RWPE2 (cell line): ENCODE results near the gene ORC6.

Source experiments
- ATAC-seq: fragments of 200-7000 bp; cut with Tn5 transposase; 3 replicates; pipeline ENCODE4 v1.9.1; 2021; ENCODE audit warnings: low read depth
- DNase-seq: peaks from one replicate; pipeline ENCODE4 v3.0.0-alpha.2; 2020; ENCODE audit warnings: low spot score
- H3K27ac ChIP-seq: fragments of 450-650 bp; 2 replicates; pipeline ENCODE4 v1.5.1; 2017; ENCODE audit warnings: mild to moderate bottlenecking; ENCODE audit not compliant: poor library complexity, severe bottlenecking
- H3K27me3 ChIP-seq: fragments of 250-450 bp; sonication (Bioruptor Pico); 2 replicates; pipeline ENCODE4 v1.5.1; 2021; ENCODE audit warnings: mild to moderate bottlenecking, moderate library complexity; ENCODE audit not compliant: insufficient read depth, poor library complexity, severe bottlenecking
- H3K36me3 ChIP-seq: fragments of 250-450 bp; sonication (Bioruptor Pico); 2 replicates; pipeline ENCODE4 v1.5.1; 2020; ENCODE audit warnings: low read depth, mild to moderate bottlenecking, moderate library complexity
- H3K4me1 ChIP-seq: fragments of 250-450 bp; sonication (Bioruptor Pico); 2 replicates; pipeline ENCODE4 v1.5.1; 2021; ENCODE audit warnings: mild to moderate bottlenecking, moderate library complexity; ENCODE audit not compliant: insufficient read depth, poor library complexity, severe bottlenecking
- H3K4me3 ChIP-seq: fragments of 250-450 bp; sonication (Bioruptor Pico); 2 replicates; pipeline ENCODE4 v1.5.1; 2021; ENCODE audit warnings: mild to moderate bottlenecking, moderate library complexity; ENCODE audit not compliant: severe bottlenecking
- H3K9me3 ChIP-seq: fragments of 250-450 bp; sonication (Bioruptor Pico); 2 replicates; pipeline ENCODE4 v1.5.1; 2021; ENCODE audit warnings: mild to moderate bottlenecking, moderate library complexity; ENCODE audit not compliant: severe bottlenecking
- TF ChIP-seq, protein P1 (sequence below): fragments of 450-650 bp; IDR thresholded peaks from one replicate; pipeline ENCODE4 v1.5.1; 2017; ENCODE audit warnings: mild to moderate bottlenecking, moderate library complexity; ENCODE audit not compliant: poor library complexity, severe bottlenecking

Gene ORC6

DNA sequence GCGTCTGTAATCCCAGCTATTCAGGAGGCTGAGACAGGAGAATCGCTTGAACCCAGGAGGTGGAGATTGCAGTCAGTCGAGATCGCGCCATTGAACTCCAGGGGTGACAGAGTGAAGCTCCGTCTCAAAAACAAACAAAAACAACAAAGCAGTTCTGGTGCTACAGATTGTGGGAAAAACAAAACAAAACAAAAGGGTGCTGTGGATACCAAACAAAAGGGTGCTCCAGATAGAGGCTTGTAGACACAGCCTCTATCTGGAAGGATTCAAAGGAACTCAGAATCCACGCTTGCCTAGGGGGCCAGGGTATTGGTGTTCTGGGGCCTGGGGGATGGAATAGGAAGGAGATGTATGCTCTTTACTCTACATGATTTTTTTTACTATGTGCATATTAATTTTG lies 56.2 kb downstream of the ORC6 start:
- no peak overlapping the region for H3K27ac ChIP-seq
- ATAC-seq = no peak
- no peaks in the 10 kb centered on the region for H3K4me1 ChIP-seq
- TF ChIP-seq, protein P1, sequence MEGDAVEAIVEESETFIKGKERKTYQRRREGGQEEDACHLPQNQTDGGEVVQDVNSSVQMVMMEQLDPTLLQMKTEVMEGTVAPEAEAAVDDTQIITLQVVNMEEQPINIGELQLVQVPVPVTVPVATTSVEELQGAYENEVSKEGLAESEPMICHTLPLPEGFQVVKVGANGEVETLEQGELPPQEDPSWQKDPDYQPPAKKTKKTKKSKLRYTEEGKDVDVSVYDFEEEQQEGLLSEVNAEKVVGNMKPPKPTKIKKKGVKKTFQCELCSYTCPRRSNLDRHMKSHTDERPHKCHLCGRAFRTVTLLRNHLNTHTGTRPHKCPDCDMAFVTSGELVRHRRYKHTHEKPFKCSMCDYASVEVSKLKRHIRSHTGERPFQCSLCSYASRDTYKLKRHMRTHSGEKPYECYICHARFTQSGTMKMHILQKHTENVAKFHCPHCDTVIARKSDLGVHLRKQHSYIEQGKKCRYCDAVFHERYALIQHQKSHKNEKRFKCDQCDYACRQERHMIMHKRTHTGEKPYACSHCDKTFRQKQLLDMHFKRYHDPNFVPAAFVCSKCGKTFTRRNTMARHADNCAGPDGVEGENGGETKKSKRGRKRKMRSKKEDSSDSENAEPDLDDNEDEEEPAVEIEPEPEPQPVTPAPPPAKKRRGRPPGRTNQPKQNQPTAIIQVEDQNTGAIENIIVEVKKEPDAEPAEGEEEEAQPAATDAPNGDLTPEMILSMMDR = no peak
- H3K36me3 ChIP-seq = no peaks in the 10 kb centered on the region
- DNase-seq = no peak
- H3K9me3 ChIP-seq = no peaks in the 10 kb centered on the region
- no peaks in the 10 kb centered on the region for H3K27me3 ChIP-seq
- H3K4me3 ChIP-seq = no peak overlapping the region

DNA sequence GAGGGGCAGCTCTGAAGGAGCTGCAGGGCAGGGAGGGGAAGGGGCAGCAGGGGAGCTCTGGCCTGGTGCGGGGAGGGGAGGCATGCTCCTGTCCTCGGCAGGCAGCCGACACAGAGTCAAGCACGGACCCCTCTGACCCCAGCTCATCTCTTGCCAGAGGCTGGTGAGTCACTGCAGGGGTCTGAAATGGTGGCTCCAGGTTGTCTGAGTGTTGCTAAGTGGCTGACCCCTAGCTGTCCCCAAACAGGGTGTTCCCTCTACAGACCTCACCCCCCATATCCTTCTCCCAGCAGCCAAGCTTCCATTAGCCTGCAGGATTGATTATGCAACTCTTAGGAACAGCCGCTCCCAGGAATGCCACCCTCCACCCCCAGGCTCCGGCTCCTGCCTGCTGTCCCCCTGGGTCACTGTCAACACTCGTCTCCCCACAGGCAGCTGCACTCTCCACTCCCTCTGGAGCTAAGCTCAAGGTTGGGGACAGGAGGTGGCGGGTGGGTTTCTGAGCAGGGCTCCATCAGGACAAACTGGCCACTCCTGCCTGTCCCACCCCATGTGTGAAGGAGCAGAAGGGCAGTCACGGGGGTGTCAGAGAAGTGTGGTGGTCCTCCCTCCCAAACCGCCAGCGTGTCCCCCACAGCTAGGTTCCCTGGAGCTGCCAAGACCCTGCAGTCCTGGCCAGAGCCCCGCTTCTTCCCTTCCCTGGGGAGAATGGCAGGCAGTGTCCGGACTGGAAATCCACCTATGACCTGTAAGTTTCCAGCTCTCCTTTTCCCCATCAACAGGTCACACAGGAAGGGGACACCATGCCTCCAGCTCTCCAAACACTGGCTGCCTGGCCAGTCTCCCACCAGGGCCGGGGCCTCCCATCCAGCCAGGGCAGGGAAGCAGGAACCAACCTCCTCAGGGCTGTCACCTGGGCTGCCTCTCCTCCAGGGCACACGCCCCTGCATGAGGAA lies 57.6 kb downstream of the ORC6 start:
- TF ChIP-seq, protein P1 = no peak
- ATAC-seq (no peak), DNase-seq (no peak)
- Histone ChIP-seq H3K9me3 (no peaks in the 10 kb centered on the region), H3K4me3 (no peak overlapping the region), H3K27me3 (no peaks in the 10 kb centered on the region), H3K36me3 (no peaks in the 10 kb centered on the region), H3K27ac (no peak overlapping the region), H3K4me1 (no peaks in the 10 kb centered on the region)
